ENCODE measurements around the gene NRN1.
"Not testable (repeated sequence)": the region's sequence is repeated elsewhere in the genome, so short reads cannot be mapped to it uniquely, and the experiment has no call there.

Gene NRN1

GRCh38 chr6:5981126-5982026 is 25.3 kb downstream of the NRN1 start:
- no peak for DNase-seq

GRCh38 chr6:5979650-5980420 is 26.9 kb downstream of the NRN1 start:
- no peak for DNase-seq

- no peak for DNase-seq
Observed at GRCh38 chr6:5976811-5977210, 29.9 kb downstream of the NRN1 start.

- DNase-seq = no peak
Observed at GRCh38 chr6:5968817-5969734, 37.6 kb downstream of the NRN1 start.

GRCh38 chr6:5968036-5968435 is 38.7 kb downstream of the NRN1 start:
- not testable (repeated sequence) for DNase-seq

GRCh38 chr6:5967594-5967993 is 39.1 kb downstream of the NRN1 start:
- no peak for DNase-seq

GRCh38 chr6:5962794-5963193 is 43.9 kb downstream of the NRN1 start:
- no peak for DNase-seq

GRCh38 chr6:5961836-5962235 is 44.9 kb downstream of the NRN1 start:
- no peak for DNase-seq

GRCh38 chr6:5960456-5960855 is 46.3 kb downstream of the NRN1 start:
- no peak for DNase-seq

- DNase-seq = no peak
Observed at GRCh38 chr6:5958921-5959320, 47.8 kb downstream of the NRN1 start.

- no peak for DNase-seq
Observed at GRCh38 chr6:5956939-5957338, 49.8 kb downstream of the NRN1 start.

GRCh38 chr6:5950361-5950785 is 56.4 kb downstream of the NRN1 start:
- no peak for DNase-seq

Measured in CD4-positive, alpha-beta T cell treated with Interleukin-1 beta for 1 hour (primary cell).